ENCODE measurements around the gene TUT1.
"Not testable (repeated sequence)": the region's sequence is repeated elsewhere in the genome, so short reads cannot be mapped to it uniquely, and the experiment has no call there.

DNA sequence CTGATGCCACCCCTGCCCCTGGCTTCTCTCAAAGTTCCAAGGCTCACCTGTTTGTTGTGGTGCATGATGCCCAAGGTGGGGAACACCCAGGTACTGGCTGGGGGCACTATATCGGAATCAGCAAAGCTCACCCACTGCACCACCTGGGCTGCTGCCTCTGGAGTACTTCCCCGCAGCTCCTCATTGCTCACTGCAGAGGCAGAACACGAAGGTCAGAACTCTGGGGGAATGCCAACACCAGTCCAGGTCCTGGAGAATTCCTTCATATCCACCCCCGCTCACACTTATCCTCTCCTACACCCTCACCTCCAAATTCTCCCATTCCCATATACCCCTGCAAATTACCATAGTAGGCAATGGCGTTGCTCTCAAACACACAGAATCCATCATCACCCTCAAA lies 19.8 kb downstream of the TUT1 start:
- TF ChIP-seq, protein P1, sequence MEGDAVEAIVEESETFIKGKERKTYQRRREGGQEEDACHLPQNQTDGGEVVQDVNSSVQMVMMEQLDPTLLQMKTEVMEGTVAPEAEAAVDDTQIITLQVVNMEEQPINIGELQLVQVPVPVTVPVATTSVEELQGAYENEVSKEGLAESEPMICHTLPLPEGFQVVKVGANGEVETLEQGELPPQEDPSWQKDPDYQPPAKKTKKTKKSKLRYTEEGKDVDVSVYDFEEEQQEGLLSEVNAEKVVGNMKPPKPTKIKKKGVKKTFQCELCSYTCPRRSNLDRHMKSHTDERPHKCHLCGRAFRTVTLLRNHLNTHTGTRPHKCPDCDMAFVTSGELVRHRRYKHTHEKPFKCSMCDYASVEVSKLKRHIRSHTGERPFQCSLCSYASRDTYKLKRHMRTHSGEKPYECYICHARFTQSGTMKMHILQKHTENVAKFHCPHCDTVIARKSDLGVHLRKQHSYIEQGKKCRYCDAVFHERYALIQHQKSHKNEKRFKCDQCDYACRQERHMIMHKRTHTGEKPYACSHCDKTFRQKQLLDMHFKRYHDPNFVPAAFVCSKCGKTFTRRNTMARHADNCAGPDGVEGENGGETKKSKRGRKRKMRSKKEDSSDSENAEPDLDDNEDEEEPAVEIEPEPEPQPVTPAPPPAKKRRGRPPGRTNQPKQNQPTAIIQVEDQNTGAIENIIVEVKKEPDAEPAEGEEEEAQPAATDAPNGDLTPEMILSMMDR (IDR thresholded peaks at IDR 0.05; ENCODE audit: borderline replicate concordance, extremely low read depth, low read length, poor library complexity, severe bottlenecking) = not testable (repeated sequence)
- TF ChIP-seq EZH2 (IDR thresholded peaks at IDR 0.05; ENCODE audit: borderline replicate concordance, low read depth, low read length, severe bottlenecking) = not testable (repeated sequence)

Measured in DND-41 (cell line).